Diencephalon (tissue), 1 donor: ENCODE measurements around the gene HS6ST1. TPM values are rescaled to one million over a fixed set of nuclear protein-coding genes. Genes with fewer than 3 reads are reported as not detected.

ENCODE experiments used
- small RNA-seq: library from RNA; depleted of rRNA; stranded (forward); fragments of <200 nt; gene quantifications from one replicate; pipeline ENCODE3, GENCODE V24; 2014
- total RNA-seq: library from RNA; depleted of rRNA; stranded (reverse); fragments of >200 nt; gene quantifications from one replicate; pipeline ENCODE4 v1.2.3, GENCODE V29; 2014

Gene HS6ST1, protein sequence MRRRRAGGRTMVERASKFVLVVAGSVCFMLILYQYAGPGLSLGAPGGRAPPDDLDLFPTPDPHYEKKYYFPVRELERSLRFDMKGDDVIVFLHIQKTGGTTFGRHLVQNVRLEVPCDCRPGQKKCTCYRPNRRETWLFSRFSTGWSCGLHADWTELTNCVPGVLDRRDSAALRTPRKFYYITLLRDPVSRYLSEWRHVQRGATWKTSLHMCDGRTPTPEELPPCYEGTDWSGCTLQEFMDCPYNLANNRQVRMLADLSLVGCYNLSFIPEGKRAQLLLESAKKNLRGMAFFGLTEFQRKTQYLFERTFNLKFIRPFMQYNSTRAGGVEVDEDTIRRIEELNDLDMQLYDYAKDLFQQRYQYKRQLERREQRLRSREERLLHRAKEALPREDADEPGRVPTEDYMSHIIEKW
- 54.0 TPM for total RNA-seq

DNA sequence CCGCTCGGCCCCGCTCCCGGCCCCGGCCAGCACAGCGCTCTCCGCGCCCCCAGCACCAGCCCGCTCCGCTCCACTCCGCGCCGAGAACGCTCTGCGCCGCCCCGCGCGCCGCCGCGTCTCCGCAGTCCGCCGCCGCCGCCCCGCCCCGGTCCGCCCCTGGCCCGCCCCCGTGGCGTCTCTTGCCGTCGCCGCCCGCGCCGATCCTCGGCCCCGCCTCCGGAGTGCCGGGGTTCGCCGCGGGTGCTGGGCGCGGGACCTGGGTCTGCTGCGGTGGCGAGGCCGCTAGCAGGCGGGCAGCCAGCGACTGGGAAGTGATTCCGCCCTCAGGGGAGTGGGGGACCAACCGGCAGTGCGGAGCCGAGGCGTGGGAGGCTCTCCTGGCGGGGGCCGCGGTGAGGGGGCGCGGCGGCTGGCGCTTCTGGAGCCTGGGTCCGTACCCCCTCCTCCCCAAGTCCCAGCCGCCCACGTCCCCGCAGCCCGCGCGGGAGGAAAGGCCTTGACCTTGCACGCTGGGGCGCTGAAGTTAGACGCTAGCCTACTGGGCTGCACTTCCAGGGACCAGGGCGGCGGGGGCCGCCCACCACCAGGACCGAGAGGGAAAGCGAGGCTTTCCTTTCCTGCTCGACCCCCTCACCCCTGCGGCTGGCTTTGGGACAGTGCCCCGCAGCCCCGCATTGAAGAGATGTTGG lies at the start of gene HS6ST1:
HS6ST1 (minus strand) TSS at position 93 of the 689 bp plus-strand sequence. CDS start 305 bp downstream, outside the sequence.

Small RNA genes within 50 kb of the gene (small RNA-seq; reads per million reads assigned to genes)
- gene RF00019 = not detected

Other genes with a start within 250 kb of the HS6ST1 start
- 46.8 TPM for gene UGGT1, start 227.7 kb downstream of the HS6ST1 start, total RNA-seq